Measurements from ENCODE around the gene FITM1.
A peak's percentile ranks its signal among the peaks of the same experiment; 100 is the strongest.

Gene FITM1

GRCh38 chr14:24119691-24120090 lies 10.8 kb upstream of the FITM1 start:
- no peak for DNase-seq (ENCODE audit: low read depth)

GRCh38 chr14:24121210-24121609 lies 9.2 kb upstream of the FITM1 start:
- no peak for DNase-seq (ENCODE audit: low read depth)

GRCh38 chr14:24122416-24122815 lies 8.0 kb upstream of the FITM1 start:
- no peak for DNase-seq (ENCODE audit: low read depth)

- no peak for DNase-seq (ENCODE audit: low read depth)
These were observed 7.6 kb upstream of the FITM1 start for GRCh38 chr14:24122898-24123297.

- no peak for DNase-seq (ENCODE audit: low read depth)
These were observed 6.7 kb upstream of the FITM1 start for GRCh38 chr14:24123424-24124417.

- DNase-seq (ENCODE audit: low read depth): no peak
These were observed 3.5 kb upstream of the FITM1 start for GRCh38 chr14:24126939-24127338.

GRCh38 chr14:24127673-24128072 lies 2.8 kb upstream of the FITM1 start:
- no peak for DNase-seq (ENCODE audit: low read depth)

- DNase-seq (ENCODE audit: low read depth): no peak
These were observed 955 bp upstream of the FITM1 start for GRCh38 chr14:24129410-24129998.

- DNase-seq (ENCODE audit: low read depth): no peak
These were observed 474 bp downstream of the FITM1 start for GRCh38 chr14:24130717-24131548.

- no peak for DNase-seq (ENCODE audit: low read depth)
These were observed 1.1 kb downstream of the FITM1 start for GRCh38 chr14:24131549-24131966.

GRCh38 chr14:24132061-24132685 lies 1.7 kb downstream of the FITM1 start:
- DNase-seq (ENCODE audit: low read depth): no peak

GRCh38 chr14:24132976-24133375 lies 2.5 kb downstream of the FITM1 start:
- DNase-seq (ENCODE audit: low read depth): no peak

GRCh38 chr14:24133735-24134134 lies 3.3 kb downstream of the FITM1 start:
- no peak for DNase-seq (ENCODE audit: low read depth)

GRCh38 chr14:24135584-24135833 lies 5.0 kb downstream of the FITM1 start:
- no peak for DNase-seq (ENCODE audit: low read depth)

- DNase-seq (ENCODE audit: low read depth): peak; percentile 75
These were observed 5.6 kb downstream of the FITM1 start, which contains the start of gene PSME1 for GRCh38 chr14:24135834-24136683. TSS of gene PSME1 (plus strand) at chr14:24136194. CDS start at chr14:24136263, 69 bp downstream.

GRCh38 chr14:24136684-24137528 lies 6.4 kb downstream of the FITM1 start:
- no peak for DNase-seq (ENCODE audit: low read depth)

GRCh38 chr14:24137529-24138395 lies 7.3 kb downstream of the FITM1 start:
- DNase-seq (ENCODE audit: low read depth): no peak

GRCh38 chr14:24138396-24139271 lies 8.2 kb downstream of the FITM1 start:
- no peak for DNase-seq (ENCODE audit: low read depth)

Data from fibroblast of the conjunctiva (primary cell).